GM19099 (cell line): Measurements from ENCODE around the gene KIAA2012.

Source experiments
- POLR2A ChIP-seq: IDR thresholded peaks from 3 replicates; pipeline ENCODE4 v1.6.1; 2011; ENCODE audit warnings: low read depth; ENCODE audit not compliant: insufficient read length; ENCODE audit errors: extremely low read depth

The KIAA2012 gene

GRCh38 chr2:202072737-202073401 is at the start of gene KIAA2012:
KIAA2012 (plus strand) TSS chr2:202073255; CDS start chr2:202073628, 373 bp downstream.
- no peak for TF ChIP-seq POLR2A

GRCh38 chr2:202023904-202024266 is 49.2 kb upstream of the KIAA2012 start:
- no peak for TF ChIP-seq POLR2A

- no peak for TF ChIP-seq POLR2A
These were observed 48.2 kb upstream of the KIAA2012 start for GRCh38 chr2:202024871-202025270.

- TF ChIP-seq POLR2A, result no peak
These were observed 47.2 kb upstream of the KIAA2012 start for GRCh38 chr2:202025816-202026215.

GRCh38 chr2:202026507-202026906 is 46.5 kb upstream of the KIAA2012 start:
- no peak for TF ChIP-seq POLR2A

GRCh38 chr2:202030691-202031090 is 42.4 kb upstream of the KIAA2012 start:
- no peak for TF ChIP-seq POLR2A

- TF ChIP-seq POLR2A, result no peak
These were observed 41.7 kb upstream of the KIAA2012 start for GRCh38 chr2:202031246-202031951.

- no peak for TF ChIP-seq POLR2A
These were observed 40.2 kb upstream of the KIAA2012 start for GRCh38 chr2:202032846-202033316.

GRCh38 chr2:202033317-202034248 is 39.5 kb upstream of the KIAA2012 start, which contains the start of gene FZD7:
FZD7 (plus strand) TSS chr2:202033855; CDS start chr2:202034648, 793 bp downstream.
- peak; percentile 57 for TF ChIP-seq POLR2A

GRCh38 chr2:202034249-202035088 is 38.6 kb upstream of the KIAA2012 start:
- no peak for TF ChIP-seq POLR2A

- no peak for TF ChIP-seq POLR2A
These were observed 37.7 kb upstream of the KIAA2012 start for GRCh38 chr2:202035089-202035940.

GRCh38 chr2:202035941-202036372 is 37.1 kb upstream of the KIAA2012 start:
- TF ChIP-seq POLR2A, result no peak

- no peak for TF ChIP-seq POLR2A
These were observed 36.4 kb upstream of the KIAA2012 start for GRCh38 chr2:202036601-202037037.
